Fibroblast of lung (primary cell): Measurements from ENCODE around the gene PARP8. TPM values are rescaled to one million over a fixed set of nuclear protein-coding genes. Genes with fewer than 3 reads are reported as not detected.

Experiments used
- DNase-seq, 2 donors: peaks; one replicate each; pipeline versions ENCODE4 v3.0.0 to v3.0.0-alpha.2; 2010; ENCODE audit warnings: low read depth in 2 of 2
- H2AFZ ChIP-seq: 2 replicates; pipeline ENCODE4 v1.5.1; 2012; ENCODE audit warnings: low read length, control low read depth, inconsistent platforms
- H3K27ac ChIP-seq: 2 replicates; pipeline ENCODE4 v1.5.1; 2011; ENCODE audit warnings: low read length, control low read depth; ENCODE audit not compliant: insufficient read depth
- H3K27me3 ChIP-seq: 2 replicates; pipeline ENCODE4 v1.5.1; 2011; ENCODE audit warnings: mild to moderate bottlenecking, low read length; ENCODE audit not compliant: control insufficient read depth, insufficient read depth
- H3K36me3 ChIP-seq: 2 replicates; pipeline ENCODE4 v1.5.1; 2011; ENCODE audit warnings: low read length; ENCODE audit not compliant: control insufficient read depth, insufficient read depth
- H3K4me1 ChIP-seq: 2 replicates; pipeline ENCODE4 v1.5.1; 2011; ENCODE audit warnings: low read length; ENCODE audit not compliant: control insufficient read depth, insufficient read depth; ENCODE audit errors: extremely low read depth
- H3K4me2 ChIP-seq: 2 replicates; pipeline ENCODE4 v1.5.1; 2011; ENCODE audit warnings: low read length, control low read depth; ENCODE audit not compliant: insufficient read depth; ENCODE audit errors: extremely low read depth
- H3K4me3 ChIP-seq, 4 experiments: fragments of 200-600 bp in 1 of 4; sonication (generic) in 1 of 4; replicated peaks in 1 of 4; 2 replicates each; pipeline ENCODE4 v1.5.1; 2011 to 2016; ENCODE audit warnings: low read length in 4 of 4, low read depth in 3 of 4, mild to moderate bottlenecking in 3 of 4, control low read depth in 2 of 4, inconsistent platforms in 1 of 4, mixed read lengths in 1 of 4; ENCODE audit not compliant: insufficient read depth in 1 of 4; ENCODE audit errors: control extremely low read depth in 1 of 4
- H3K79me2 ChIP-seq: 2 replicates; pipeline ENCODE4 v1.5.1; 2012; ENCODE audit warnings: mild to moderate bottlenecking, low read length, inconsistent platforms; ENCODE audit not compliant: control insufficient read depth, insufficient read depth
- H3K9ac ChIP-seq: 2 replicates; pipeline ENCODE4 v1.5.1; 2011; ENCODE audit warnings: mild to moderate bottlenecking, low read length, control low read depth; ENCODE audit not compliant: insufficient read depth
- H3K9me3 ChIP-seq: 2 replicates; pipeline ENCODE4 v1.5.1; 2012; ENCODE audit warnings: low read depth, low read length; ENCODE audit not compliant: control insufficient read depth, insufficient read depth
- H4K20me1 ChIP-seq: 2 replicates; pipeline ENCODE4 v1.5.1; 2011; ENCODE audit warnings: low read length; ENCODE audit not compliant: control insufficient read depth, insufficient read depth; ENCODE audit errors: extremely low read depth
- CTCF ChIP-seq, 2 donors: IDR thresholded peaks in 1 of 2; conservative IDR thresholded peaks in 1 of 2; 1 replicate in 1 of 2; 2 replicates in 1 of 2; pipeline ENCODE4 v1.5.1; 2011 to 2012; ENCODE audit warnings: low read length in 2 of 2, control low read depth in 1 of 2, inconsistent platforms in 1 of 2, low read depth in 1 of 2, mild to moderate bottlenecking in 1 of 2
- EZH2 ChIP-seq: IDR thresholded peaks from 2 replicates; pipeline ENCODE4 v1.5.1; 2012; ENCODE audit warnings: low read length, control low read depth, mild to moderate bottlenecking; ENCODE audit errors: missing control alignments
- polyA plus RNA-seq, 2 donors: library from polyadenylated mRNA; depleted of rRNA in 1 of 2; stranded (reverse) in 1 of 2; unstranded in 1 of 2; fragments of >200 nt; gene quantifications; 2 replicates each; pipeline ENCODE4 v1.2.1, GENCODE V29; 2011 to 2012; ENCODE audit warnings: missing spikeins in 1 of 2
- total RNA-seq: library from RNA; depleted of rRNA; stranded (reverse); fragments of >200 nt; gene quantifications from 2 replicates; pipeline ENCODE4 v1.2.1, GENCODE V29; 2014

PARP8 gene
- total and polyA plus RNA-seq, 2 donors (not counting 1 experiment from before 2014, with no cell fraction given): 13.8 to 24.6 TPM

- Histone ChIP-seq H3K27me3 (no peaks in the 10 kb centered on the region), H4K20me1 (no peaks in the 10 kb centered on the region), H3K4me3 (no peak overlapping the region), H2AFZ (no peak overlapping the region), H3K79me2 (no peaks in the 10 kb centered on the region), H3K9ac (no peak overlapping the region), H3K4me1 (no peaks in the 10 kb centered on the region), H3K36me3 (no peaks in the 10 kb centered on the region), H3K27ac (no peak overlapping the region), H3K9me3 (no peaks in the 10 kb centered on the region), H3K4me2 (no peak overlapping the region)
- TF ChIP-seq CTCF (conservative IDR thresholded peaks at IDR 0.05 in 1 of 2, IDR thresholded peaks at IDR 0.05 in 1 of 2; ENCODE audit: low read depth in 1 of 2, low read length in 2 of 2): no peak
- TF ChIP-seq EZH2: no peak
- no peak for DNase-seq
Measured at GRCh38 chr5:50727845-50728244, 61.4 kb downstream of the PARP8 start.

- no peak overlapping the region for H3K27ac ChIP-seq
- TF ChIP-seq CTCF (conservative IDR thresholded peaks at IDR 0.05 in 1 of 2, IDR thresholded peaks at IDR 0.05 in 1 of 2; ENCODE audit: low read depth in 1 of 2, low read length in 2 of 2) (no peak), EZH2 (no peak)
- no peak overlapping the region for H3K4me3 ChIP-seq
- DNase-seq: no peak
- H3K36me3 ChIP-seq: no peaks in the 10 kb centered on the region
- no peaks in the 10 kb centered on the region for H4K20me1 ChIP-seq
- no peak overlapping the region for H2AFZ ChIP-seq
- no peaks in the 10 kb centered on the region for H3K79me2 ChIP-seq
- H3K9me3 ChIP-seq: no peaks in the 10 kb centered on the region
- no peaks in the 10 kb centered on the region for H3K27me3 ChIP-seq
- H3K4me2 ChIP-seq: no peak overlapping the region
- H3K9ac ChIP-seq: no peak overlapping the region
- no peaks in the 10 kb centered on the region for H3K4me1 ChIP-seq
Measured at GRCh38 chr5:50730336-50730735, 63.9 kb downstream of the PARP8 start.

- Histone ChIP-seq H3K4me3 (no peak overlapping the region), H3K27me3 (no peaks in the 10 kb centered on the region), H3K27ac (no peak overlapping the region), H3K36me3 (no peaks in the 10 kb centered on the region), H4K20me1 (no peaks in the 10 kb centered on the region), H3K4me1 (no peaks in the 10 kb centered on the region), H2AFZ (no peak overlapping the region), H3K9ac (no peak overlapping the region), H3K79me2 (no peaks in the 10 kb centered on the region), H3K4me2 (no peak overlapping the region), H3K9me3 (no peaks in the 10 kb centered on the region)
- DNase-seq: no peak
- no peak for TF ChIP-seq EZH2
- no peak for TF ChIP-seq CTCF (conservative IDR thresholded peaks at IDR 0.05 in 1 of 2, IDR thresholded peaks at IDR 0.05 in 1 of 2; ENCODE audit: low read depth in 1 of 2, low read length in 2 of 2)
Measured at GRCh38 chr5:50730841-50731240, 64.4 kb downstream of the PARP8 start.
